Kidney capillary endothelial cell (primary cell): ENCODE data around the gene CENPB.

Source experiments
- DNase-seq: peaks from one replicate; pipeline ENCODE4 v3.0.0-alpha.2; 2018; ENCODE audit warnings: low spot score

The CENPB gene

GRCh38 chr20:3788685-3789155, 2.2 kb upstream of the CENPB start:
- no peak for DNase-seq

- DNase-seq, result no peak
Measured at GRCh38 chr20:3787324-3788014, 929 bp upstream of the CENPB start.

GRCh38 chr20:3786126-3786484, 435 bp downstream of the CENPB start:
- DNase-seq, result peak; percentile 41

- peak; percentile 52 for DNase-seq
Measured at GRCh38 chr20:3785240-3786125, 1.1 kb downstream of the CENPB start.

- DNase-seq, result no peak
Measured at GRCh38 chr20:3784863-3785239, 1.7 kb downstream of the CENPB start.

- DNase-seq, result no peak
Measured at GRCh38 chr20:3784216-3784853, 2.2 kb downstream of the CENPB start.

- no peak for DNase-seq
Measured at GRCh38 chr20:3783511-3784195, 2.9 kb downstream of the CENPB start.

GRCh38 chr20:3783068-3783489, 3.5 kb downstream of the CENPB start:
- no peak for DNase-seq

- no peak for DNase-seq
Measured at GRCh38 chr20:3782597-3782996, 3.9 kb downstream of the CENPB start.

- peak; percentile 92 for DNase-seq
Measured at GRCh38 chr20:3781153-3781910, 5.2 kb downstream of the CENPB start, which contains the start of gene SPEF1. TSS of gene SPEF1 (minus strand) at chr20:3781448. CDS start at chr20:3781287, 161 bp downstream.

- no peak for DNase-seq
Measured at GRCh38 chr20:3778976-3779375, 7.6 kb downstream of the CENPB start.

- DNase-seq, result no peak
Measured at GRCh38 chr20:3777716-3778629, 8.6 kb downstream of the CENPB start.

GRCh38 chr20:3777381-3777715, 9.2 kb downstream of the CENPB start:
- no peak for DNase-seq

- no peak for DNase-seq
Measured at GRCh38 chr20:3775457-3776108, 11.0 kb downstream of the CENPB start.

- DNase-seq, result no peak
Measured at GRCh38 chr20:3771552-3772058, 14.9 kb downstream of the CENPB start.

GRCh38 chr20:3768342-3769130, 18.0 kb downstream of the CENPB start:
- DNase-seq, result peak; percentile 46

- peak; percentile 97 for DNase-seq
Measured at GRCh38 chr20:3767427-3768341, 18.9 kb downstream of the CENPB start, which contains the start of gene ADISSP. TSS of gene ADISSP (minus strand) at chr20:3767753. CDS start at chr20:3760100, 7,653 bp downstream.

- DNase-seq, result no peak
Measured at GRCh38 chr20:3767110-3767426, 19.5 kb downstream of the CENPB start.
